ENCODE data around the gene FRMD4A.

DNA sequence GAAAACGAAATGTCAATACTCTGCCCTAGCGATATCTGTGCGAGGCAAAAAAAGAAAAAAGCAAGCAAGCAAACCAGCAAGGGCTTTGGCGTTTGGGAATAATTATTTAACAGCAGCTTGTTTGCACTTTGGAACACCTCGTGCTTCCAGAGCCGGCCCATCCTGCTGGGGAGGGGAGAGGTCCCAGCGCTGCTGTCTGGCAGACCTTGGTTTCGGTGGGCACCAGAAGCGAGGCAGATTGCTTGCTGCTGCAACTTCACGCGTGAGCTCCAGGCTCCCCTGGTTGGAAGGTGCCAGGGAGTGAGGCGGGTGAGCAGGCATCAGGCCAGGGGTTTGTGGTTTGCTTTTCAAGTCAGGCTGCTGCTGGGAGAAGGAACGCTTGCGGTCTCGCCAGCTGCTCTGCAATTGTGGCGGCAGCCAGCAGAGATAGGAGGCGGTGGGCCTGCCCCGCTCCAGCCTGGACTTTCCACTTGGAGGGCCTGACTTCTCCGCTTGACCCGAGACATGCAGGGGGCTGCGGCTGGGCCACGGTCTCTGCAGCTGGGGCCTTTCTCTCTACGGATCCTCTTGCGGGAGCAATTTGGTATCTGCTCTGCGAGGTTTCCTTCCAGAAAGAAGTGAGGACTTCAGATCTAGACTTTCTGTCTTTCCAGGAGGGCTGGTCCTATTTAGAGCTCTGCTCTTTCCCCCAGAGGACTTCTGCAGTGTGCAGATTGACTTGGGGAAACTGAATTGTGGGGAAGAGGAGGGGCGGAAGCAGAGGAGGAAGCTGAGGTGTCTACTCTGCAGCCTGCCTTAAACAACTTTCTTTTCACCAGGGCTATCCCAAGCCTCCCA, 612.6 kb downstream of the FRMD4A start:
- no peak for TF ChIP-seq CTCF (IDR thresholded peaks at IDR 0.05; ENCODE audit: poor library complexity)
- TF ChIP-seq EZH2 (IDR thresholded peaks at IDR 0.05; ENCODE audit: borderline replicate concordance), result no peak
- TF ChIP-seq EZH2phosphoT487 (IDR thresholded peaks at IDR 0.05; ENCODE audit: low read depth, severe bottlenecking, unreplicated experiment), result no peak

Measured in hepatocyte (in vitro differentiated cells).